KMS-11 (cell line): ENCODE data around the gene FAF2.

ENCODE experiments used
- H2AFZ ChIP-seq: fragments of 200-600 bp; sonication (generic); 2 replicates; pipeline ENCODE4 v1.6.1; 2016; ENCODE audit warnings: antibody characterized with exemption, mixed run types, low read depth
- H3K27ac ChIP-seq: fragments of 200-600 bp; sonication (generic); 2 replicates; pipeline ENCODE4 v1.6.1; 2016; ENCODE audit warnings: mild to moderate bottlenecking, mixed run types
- H3K27me3 ChIP-seq: fragments of 200-600 bp; sonication (generic); 2 replicates; pipeline ENCODE4 v1.6.1; 2017; ENCODE audit warnings: mild to moderate bottlenecking, low read depth, mixed run types, moderate library complexity; ENCODE audit not compliant: insufficient read depth
- H3K36me3 ChIP-seq: fragments of 200-600 bp; sonication (generic); 2 replicates; pipeline ENCODE4 v1.6.1; 2017; ENCODE audit warnings: mild to moderate bottlenecking, mixed run types; ENCODE audit not compliant: insufficient read depth
- H3K4me1 ChIP-seq: fragments of 200-600 bp; sonication (generic); 2 replicates; pipeline ENCODE4 v1.6.1; 2016; ENCODE audit warnings: mild to moderate bottlenecking, low read depth, mixed run types; ENCODE audit not compliant: poor library complexity, severe bottlenecking
- H3K4me2 ChIP-seq: fragments of 200-600 bp; sonication (generic); 2 replicates; pipeline ENCODE4 v1.7.0; 2016; ENCODE audit warnings: mild to moderate bottlenecking, mixed run types
- H3K4me3 ChIP-seq: fragments of 200-600 bp; sonication (generic); IDR thresholded peaks from 2 replicates; pipeline ENCODE4 v1.6.1; 2017; ENCODE audit warnings: low read depth, low read length, mixed read lengths; ENCODE audit not compliant: insufficient read depth
- H3K79me2 ChIP-seq: fragments of 200-600 bp; sonication (generic); 2 replicates; pipeline ENCODE4 v1.6.1; 2016; ENCODE audit warnings: low read depth, mixed run types; ENCODE audit not compliant: insufficient read depth
- H3K9ac ChIP-seq: fragments of 200-600 bp; sonication (generic); 2 replicates; pipeline ENCODE4 v1.6.1; 2016; ENCODE audit warnings: mild to moderate bottlenecking, mixed run types
- H4K20me1 ChIP-seq: fragments of 200-600 bp; sonication (generic); 2 replicates; pipeline ENCODE4 v1.6.1; 2016; ENCODE audit warnings: mild to moderate bottlenecking, mixed run types; ENCODE audit not compliant: insufficient read depth
- CTCF ChIP-seq: fragments of 200-600 bp; sonication (generic); conservative IDR thresholded peaks from 2 replicates; pipeline ENCODE4 v1.6.1; 2017; ENCODE audit warnings: low read depth, mild to moderate bottlenecking, antibody characterized with exemption, low read length, moderate library complexity, mixed read lengths

The FAF2 gene

GRCh38 chr5:176420972-176421544 is 27.1 kb upstream of the FAF2 start:
- Histone ChIP-seq H4K20me1 (no peaks in the 10 kb centered on the region), H3K79me2 (peaks cover under 1% of the 10 kb centered on the region), H3K4me3 (no peak overlapping the region), H3K36me3 (no peaks in the 10 kb centered on the region), H3K4me2 (no peak overlapping the region), H3K4me1 (peaks cover 8% of the 10 kb centered on the region), H3K9ac (no peak overlapping the region), H3K27ac (no peak overlapping the region), H2AFZ (no peak overlapping the region), H3K27me3 (no peaks in the 10 kb centered on the region)
- no peak for TF ChIP-seq CTCF

- H3K4me3 ChIP-seq, result no peak overlapping the region
Observed at GRCh38 chr5:176424181-176424580, 24.0 kb upstream of the FAF2 start.

DNA sequence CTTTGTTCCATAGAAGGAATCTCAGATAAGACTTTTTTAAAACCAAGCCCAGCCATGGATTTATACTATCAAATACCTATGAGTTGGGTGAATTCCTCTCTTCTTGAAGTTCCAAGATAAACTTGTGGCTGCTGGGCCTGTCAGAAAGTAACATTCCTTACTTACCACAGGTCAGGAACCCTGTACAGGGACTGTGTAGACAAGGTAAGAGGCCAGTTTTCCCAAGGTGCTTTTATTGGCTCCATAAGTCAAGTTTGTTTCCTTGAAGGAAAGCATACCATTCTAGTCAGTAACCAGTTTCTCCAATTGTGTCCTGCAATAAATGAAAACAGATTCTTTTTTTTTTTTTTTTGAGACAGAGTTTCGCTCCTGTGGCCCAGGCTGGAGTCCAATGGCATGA is 23.0 kb upstream of the FAF2 start:
- Histone ChIP-seq H3K4me3 (no peak overlapping the region), H3K9ac (no peak overlapping the region), H3K4me2 (no peak overlapping the region), H3K79me2 (no peaks in the 10 kb centered on the region), H3K27me3 (no peaks in the 10 kb centered on the region), H3K27ac (no peak overlapping the region), H3K36me3 (no peaks in the 10 kb centered on the region), H3K4me1 (no peaks in the 10 kb centered on the region), H2AFZ (no peak overlapping the region), H4K20me1 (no peaks in the 10 kb centered on the region)
- no peak for TF ChIP-seq CTCF

More at GRCh38 chr5:176424181-176424580, 24.0 kb upstream of the FAF2 start:
- TF ChIP-seq CTCF, result no peak
- no peak overlapping the region for H3K9ac ChIP-seq
- H3K36me3 ChIP-seq, result no peaks in the 10 kb centered on the region
- H3K27me3 ChIP-seq, result no peaks in the 10 kb centered on the region
- no peaks in the 10 kb centered on the region for H3K4me1 ChIP-seq
- H3K4me2 ChIP-seq, result no peak overlapping the region
- no peaks in the 10 kb centered on the region for H4K20me1 ChIP-seq
- no peak overlapping the region for H3K27ac ChIP-seq
- H3K79me2 ChIP-seq, result no peaks in the 10 kb centered on the region
- H2AFZ ChIP-seq, result no peak overlapping the region

- no peak overlapping the region for H3K27ac ChIP-seq
- TF ChIP-seq CTCF, result no peak
Observed at GRCh38 chr5:176425791-176426190, 22.4 kb upstream of the FAF2 start.

More at GRCh38 chr5:176425791-176426190, 22.4 kb upstream of the FAF2 start:
- H3K9ac ChIP-seq, result no peak overlapping the region
- no peaks in the 10 kb centered on the region for H3K36me3 ChIP-seq
- H2AFZ ChIP-seq, result no peak overlapping the region
- no peaks in the 10 kb centered on the region for H4K20me1 ChIP-seq
- no peaks in the 10 kb centered on the region for H3K79me2 ChIP-seq
- H3K4me2 ChIP-seq, result no peak overlapping the region
- H3K27me3 ChIP-seq, result no peaks in the 10 kb centered on the region
- H3K4me3 ChIP-seq, result no peak overlapping the region
- no peaks in the 10 kb centered on the region for H3K4me1 ChIP-seq
